HG03342 (cell line): ENCODE measurements around the gene TMEM47.

Experiments used
- ATAC-seq: cut with Tn5 transposase; IDR thresholded peaks from one replicate; pipeline ENCODE4 v1.9.1; 2021; ENCODE audit warnings: mild to moderate bottlenecking, moderate library complexity; ENCODE audit not compliant: unreplicated experiment

Gene TMEM47

DNA sequence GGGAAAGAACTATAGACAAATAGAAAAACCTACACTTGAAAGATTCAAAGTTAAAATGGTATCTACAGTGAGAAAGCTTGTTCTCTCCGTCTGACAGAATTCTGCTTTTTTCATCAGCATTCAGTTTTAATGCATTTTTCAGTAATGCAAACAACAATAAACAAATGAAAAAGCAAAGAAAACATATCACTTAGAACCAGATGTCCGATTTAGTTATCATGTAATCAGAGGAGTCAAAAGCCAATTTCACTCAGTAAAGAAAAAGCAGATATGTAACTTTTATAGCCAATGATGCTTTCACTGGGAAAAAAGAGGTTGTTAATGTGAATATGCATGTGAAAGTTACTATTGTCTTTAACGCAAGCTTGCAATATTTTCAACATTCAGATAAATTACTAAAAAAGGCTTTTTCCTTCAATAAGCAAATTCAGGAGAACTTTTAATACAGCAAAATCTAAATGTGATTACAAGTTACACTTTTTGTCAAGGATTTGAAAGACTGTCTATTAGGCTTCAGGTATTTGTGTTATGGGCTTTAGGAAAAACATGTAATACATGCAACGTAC lies 70.7 kb downstream of the TMEM47 start:
- no peak for ATAC-seq

- no peak for ATAC-seq
Measured at GRCh38 chrX:34585561-34585960, 71.5 kb downstream of the TMEM47 start.

GRCh38 chrX:34584781-34585180 lies 72.3 kb downstream of the TMEM47 start:
- ATAC-seq, result no peak

GRCh38 chrX:34580069-34580468 lies 77.0 kb downstream of the TMEM47 start:
- no peak for ATAC-seq

DNA sequence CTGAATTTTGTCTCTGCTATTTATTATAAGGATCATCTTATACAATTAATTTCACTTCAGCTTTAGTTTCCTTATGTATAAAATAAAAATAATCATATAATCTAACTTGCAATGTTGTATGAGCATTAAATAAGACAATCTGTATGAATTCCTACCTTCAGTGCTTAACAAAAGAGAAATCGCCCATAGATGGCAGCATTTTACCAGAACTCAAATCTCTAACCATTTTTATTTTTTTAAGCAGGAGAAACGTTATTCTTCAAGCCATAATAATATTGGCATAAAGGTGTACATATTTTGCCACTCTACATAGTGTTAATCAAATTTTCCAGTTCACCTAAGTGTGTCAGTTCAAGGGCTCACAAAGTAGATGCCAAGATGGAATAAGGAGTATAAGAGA lies 78.8 kb downstream of the TMEM47 start:
- ATAC-seq, result no peak
